Measurements from ENCODE around the gene SPDEF.
A peak's percentile ranks its signal among the peaks of the same experiment; 100 is the strongest.

Gene SPDEF

GRCh38 chr6:34556031-34556471 is at the start of gene SPDEF:
Gene SPDEF (minus strand): TSS chr6:34556329. CDS start chr6:34544455, 11,874 bp downstream.
- DNase-seq (ENCODE audit: low read depth): no peak

- no peak for DNase-seq (ENCODE audit: low read depth)
These were observed 47.6 kb upstream of the SPDEF start for GRCh38 chr6:34603707-34604106.

GRCh38 chr6:34602318-34603111 is 46.4 kb upstream of the SPDEF start:
- no peak for DNase-seq (ENCODE audit: low read depth)

GRCh38 chr6:34601706-34602105 is 45.6 kb upstream of the SPDEF start:
- no peak for DNase-seq (ENCODE audit: low read depth)

- DNase-seq (ENCODE audit: low read depth): no peak
These were observed 44.7 kb upstream of the SPDEF start for GRCh38 chr6:34600796-34601195.

GRCh38 chr6:34600101-34600500 is 44.0 kb upstream of the SPDEF start:
- no peak for DNase-seq (ENCODE audit: low read depth)

GRCh38 chr6:34598712-34599111 is 42.6 kb upstream of the SPDEF start:
- DNase-seq (ENCODE audit: low read depth): no peak

- DNase-seq (ENCODE audit: low read depth): no peak
These were observed 41.6 kb upstream of the SPDEF start for GRCh38 chr6:34597605-34598353.

- DNase-seq (ENCODE audit: low read depth): no peak
These were observed 40.7 kb upstream of the SPDEF start for GRCh38 chr6:34596798-34597197.

- DNase-seq (ENCODE audit: low read depth): no peak
These were observed 39.4 kb upstream of the SPDEF start for GRCh38 chr6:34595332-34596184.

GRCh38 chr6:34593701-34594100 is 37.6 kb upstream of the SPDEF start:
- no peak for DNase-seq (ENCODE audit: low read depth)

GRCh38 chr6:34592208-34592952 is 36.3 kb upstream of the SPDEF start:
- DNase-seq (ENCODE audit: low read depth): peak; percentile 7

- no peak for DNase-seq (ENCODE audit: low read depth)
These were observed 33.6 kb upstream of the SPDEF start for GRCh38 chr6:34589691-34590090.

GRCh38 chr6:34589140-34589539 is 33.0 kb upstream of the SPDEF start:
- DNase-seq (ENCODE audit: low read depth): no peak

GRCh38 chr6:34587851-34588250 is 31.7 kb upstream of the SPDEF start:
- no peak for DNase-seq (ENCODE audit: low read depth)

- DNase-seq (ENCODE audit: low read depth): no peak
These were observed 31.2 kb upstream of the SPDEF start for GRCh38 chr6:34587325-34587724.

GRCh38 chr6:34586327-34587040 is 30.4 kb upstream of the SPDEF start:
- no peak for DNase-seq (ENCODE audit: low read depth)

- DNase-seq (ENCODE audit: low read depth): no peak
These were observed 29.5 kb upstream of the SPDEF start for GRCh38 chr6:34585512-34586061.

- no peak for DNase-seq (ENCODE audit: low read depth)
These were observed 29.0 kb upstream of the SPDEF start for GRCh38 chr6:34585108-34585507.

- no peak for DNase-seq (ENCODE audit: low read depth)
These were observed 28.6 kb upstream of the SPDEF start for GRCh38 chr6:34584694-34585093.
